NT2/D1 (cell line): ENCODE results near the gene TMEM132D.

ENCODE experiments used
- DNase-seq: peaks from one replicate; pipeline ENCODE4 v3.0.0-alpha.2; 2011; ENCODE audit warnings: low read depth, low spot score
- H3K27me3 ChIP-seq: 2 replicates; pipeline ENCODE4 v1.6.0; 2011; ENCODE audit warnings: mild to moderate bottlenecking; ENCODE audit not compliant: insufficient read length, insufficient read depth
- H3K36me3 ChIP-seq: 2 replicates; pipeline ENCODE4 v1.6.1; 2011; ENCODE audit warnings: mild to moderate bottlenecking, low read length, mixed read lengths; ENCODE audit not compliant: insufficient read depth, insufficient read length
- H3K4me1 ChIP-seq: 2 replicates; pipeline ENCODE4 v1.5.1; 2011; ENCODE audit not compliant: insufficient read depth, insufficient read length
- H3K4me3 ChIP-seq: 2 replicates; pipeline ENCODE4 v1.5.1; 2011; ENCODE audit warnings: low read depth; ENCODE audit not compliant: insufficient read length
- H3K9ac ChIP-seq: 2 replicates; pipeline ENCODE4 v1.6.0; 2011; ENCODE audit warnings: low read depth; ENCODE audit not compliant: insufficient read length
- H3K9me3 ChIP-seq: 2 replicates; pipeline ENCODE4 v1.5.1; 2011; ENCODE audit warnings: mild to moderate bottlenecking, low read length; ENCODE audit not compliant: insufficient read depth
- SUZ12 ChIP-seq: IDR thresholded peaks from 2 replicates; pipeline ENCODE4 v1.6.1; 2011; ENCODE audit not compliant: insufficient read length, insufficient read depth; ENCODE audit errors: extremely low read depth
- YY1 ChIP-seq: IDR thresholded peaks from 2 replicates; pipeline ENCODE4 v1.6.1; 2011; ENCODE audit not compliant: insufficient read length, insufficient read depth
- ZNF274 ChIP-seq: IDR thresholded peaks from 2 replicates; pipeline ENCODE4 v1.6.1; 2011; ENCODE audit warnings: mild to moderate bottlenecking, low read depth, low read length

The TMEM132D gene

DNA sequence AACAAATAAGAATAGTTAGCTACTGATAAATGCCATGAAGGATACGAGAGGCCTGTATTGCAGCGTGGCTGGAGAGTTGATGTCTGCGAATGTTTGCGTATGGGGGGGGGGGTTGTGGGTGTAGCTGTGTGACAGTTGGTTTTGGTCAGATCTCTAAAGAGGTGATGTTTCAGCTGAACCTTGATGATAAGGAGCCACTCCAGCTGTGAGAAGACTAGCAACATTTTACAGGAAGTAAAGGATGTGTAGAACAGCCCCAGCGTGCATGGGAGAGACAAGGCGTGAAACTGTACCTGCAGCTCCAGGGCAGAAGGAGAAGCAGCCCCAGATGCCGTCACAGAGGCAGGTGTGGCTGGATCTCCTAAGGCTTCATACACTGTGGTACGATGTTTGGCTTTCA, 416.9 kb downstream of the TMEM132D start:
- Histone ChIP-seq H3K9me3 (no peaks in the 10 kb centered on the region), H3K27me3 (no peaks in the 10 kb centered on the region), H3K4me3 (no peak overlapping the region), H3K4me1 (peaks cover 2% of the 10 kb centered on the region), H3K9ac (no peak overlapping the region), H3K36me3 (no peaks in the 10 kb centered on the region)
- no peak for TF ChIP-seq YY1
- DNase-seq: no peak

DNA sequence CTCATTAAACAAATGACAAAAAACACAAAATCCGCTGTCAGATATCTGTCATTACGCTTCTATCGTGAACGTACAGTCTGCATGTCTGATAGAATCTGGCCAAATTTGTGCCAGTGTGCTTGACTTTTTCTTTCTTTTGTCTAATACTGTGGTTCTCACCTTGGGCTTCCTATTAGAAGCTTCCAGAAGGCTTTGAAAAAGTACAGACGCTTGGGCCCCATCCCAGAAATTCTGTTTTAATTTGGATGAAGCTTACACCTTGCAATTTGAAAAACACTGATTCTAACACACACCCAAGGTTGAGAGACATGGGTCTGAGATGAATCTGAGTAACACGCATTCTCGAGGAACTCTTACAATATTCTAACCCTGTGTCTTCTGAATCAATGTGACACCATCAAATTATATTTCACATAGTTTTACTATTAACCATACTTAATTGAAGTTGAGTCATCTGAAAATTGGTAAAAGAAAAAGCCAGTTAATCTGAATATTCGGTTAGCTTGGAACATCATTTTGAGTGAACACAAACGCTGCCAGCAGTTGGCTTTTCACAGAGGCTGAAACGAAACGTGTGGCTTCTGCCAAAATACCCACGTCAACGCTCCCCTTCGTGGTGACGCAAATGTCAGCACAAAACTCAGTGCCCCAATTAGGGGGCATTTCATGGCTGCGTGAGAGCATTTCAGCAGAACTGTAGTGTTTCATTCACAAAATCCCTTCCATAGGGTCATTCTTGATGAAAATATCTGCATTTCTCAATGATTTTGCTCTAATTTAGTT, 420.5 kb downstream of the TMEM132D start:
- no peaks in the 10 kb centered on the region for H3K36me3 ChIP-seq
- H3K27me3 ChIP-seq: no peaks in the 10 kb centered on the region
- H3K4me1 ChIP-seq: no peaks in the 10 kb centered on the region
- H3K9me3 ChIP-seq: no peaks in the 10 kb centered on the region
- H3K9ac ChIP-seq: no peak overlapping the region
- no peak for DNase-seq
- no peak for TF ChIP-seq SUZ12
- TF ChIP-seq YY1: no peak
- TF ChIP-seq ZNF274: no peak
- H3K4me3 ChIP-seq: no peak overlapping the region

DNA sequence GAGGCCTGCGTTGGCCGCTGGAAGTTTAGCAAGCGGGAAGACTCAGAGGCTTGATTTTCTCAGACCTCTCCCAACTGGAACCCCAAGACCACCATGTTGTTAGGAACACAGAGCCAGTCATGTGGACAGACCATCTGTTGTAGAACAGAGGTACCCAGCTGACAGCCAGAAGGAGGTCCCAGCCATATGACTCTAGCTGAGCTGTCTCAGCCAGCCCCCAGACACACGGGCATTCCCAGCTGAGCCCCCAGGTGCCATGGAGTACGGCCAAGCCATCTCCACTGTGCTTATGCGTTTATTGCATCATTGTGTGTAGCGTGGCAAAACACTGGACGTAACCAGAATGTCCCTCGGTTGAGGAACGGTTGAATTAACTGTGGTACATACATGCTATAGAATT, 421.9 kb downstream of the TMEM132D start:
- Histone ChIP-seq H3K27me3 (no peaks in the 10 kb centered on the region), H3K4me1 (no peaks in the 10 kb centered on the region), H3K4me3 (no peak overlapping the region), H3K9ac (no peak overlapping the region), H3K36me3 (no peaks in the 10 kb centered on the region), H3K9me3 (no peaks in the 10 kb centered on the region)
- DNase-seq: no peak
- no peak for TF ChIP-seq ZNF274
- TF ChIP-seq YY1: no peak
- TF ChIP-seq SUZ12: no peak

DNA sequence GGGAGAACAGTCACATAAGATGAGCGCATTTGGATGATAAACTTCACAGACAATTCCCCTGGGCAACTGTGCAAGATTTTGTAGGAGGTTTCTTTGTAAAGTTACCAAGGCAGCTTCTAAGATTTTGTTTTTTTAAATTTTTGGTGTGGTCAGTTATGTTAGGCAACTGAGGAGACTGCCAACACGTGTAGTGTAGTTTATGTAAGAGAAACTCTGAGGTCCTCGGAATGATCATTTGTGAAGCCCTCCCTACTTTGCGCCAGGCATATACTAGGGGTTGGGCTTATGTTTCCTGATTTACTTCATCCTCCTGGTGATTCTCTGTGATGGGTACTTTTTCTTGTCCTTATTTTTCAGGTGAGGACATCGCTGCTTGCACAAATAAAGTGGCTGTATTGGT, 433.6 kb downstream of the TMEM132D start:
- H3K27me3 ChIP-seq: no peaks in the 10 kb centered on the region
- no peak overlapping the region for H3K9ac ChIP-seq
- H3K36me3 ChIP-seq: no peaks in the 10 kb centered on the region
- no peaks in the 10 kb centered on the region for H3K9me3 ChIP-seq
- DNase-seq: no peak
- H3K4me1 ChIP-seq: no peaks in the 10 kb centered on the region
- TF ChIP-seq ZNF274 (no peak), SUZ12 (no peak), YY1 (no peak)
- H3K4me3 ChIP-seq: no peak overlapping the region

DNA sequence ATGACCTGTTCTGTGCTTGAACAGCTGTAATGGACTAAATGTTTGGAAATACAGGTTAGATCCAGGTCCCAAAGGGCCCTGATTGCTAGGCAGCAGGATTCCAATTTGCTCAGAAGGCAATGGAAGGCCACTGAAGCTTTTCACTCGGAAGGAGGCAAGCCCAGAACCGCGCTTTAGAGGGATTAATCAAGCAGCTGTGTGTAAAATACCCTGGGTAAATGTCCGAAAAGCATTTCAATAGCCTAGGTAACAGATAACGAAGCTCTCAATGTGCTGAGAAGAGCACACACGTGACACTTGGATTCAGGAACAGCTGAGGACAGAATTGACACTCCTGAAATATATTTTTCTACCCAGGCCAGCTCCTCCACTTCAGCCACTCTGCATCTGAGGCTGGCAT, 436.1 kb downstream of the TMEM132D start:
- no peaks in the 10 kb centered on the region for H3K27me3 ChIP-seq
- TF ChIP-seq YY1 (no peak), SUZ12 (no peak), ZNF274 (no peak)
- H3K9ac ChIP-seq: no peak overlapping the region
- H3K36me3 ChIP-seq: no peaks in the 10 kb centered on the region
- H3K4me3 ChIP-seq: no peak overlapping the region
- H3K4me1 ChIP-seq: no peaks in the 10 kb centered on the region
- DNase-seq: no peak
- H3K9me3 ChIP-seq: no peaks in the 10 kb centered on the region

DNA sequence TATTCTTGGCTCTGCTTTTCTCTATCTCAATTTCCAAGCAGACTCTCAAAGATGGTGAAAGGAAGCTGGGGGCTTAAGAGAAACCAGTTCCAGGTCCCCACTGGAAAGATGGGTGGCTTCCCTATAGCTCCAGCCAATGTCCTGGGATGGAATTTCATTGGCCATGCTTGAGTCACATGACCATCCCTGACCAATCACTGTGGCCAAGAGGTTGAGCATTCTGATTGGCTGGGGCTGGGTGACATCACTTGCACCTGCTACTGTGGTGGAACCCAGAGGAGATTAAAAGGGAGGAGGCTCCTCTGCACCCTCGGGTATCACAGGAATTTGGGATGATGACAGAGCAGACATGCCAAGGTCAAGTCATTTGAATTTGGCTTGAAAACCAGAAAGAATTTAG, 436.5 kb downstream of the TMEM132D start:
- TF ChIP-seq YY1 (no peak), SUZ12 (no peak), ZNF274 (no peak)
- Histone ChIP-seq H3K4me3 (no peak overlapping the region), H3K4me1 (no peaks in the 10 kb centered on the region), H3K36me3 (no peaks in the 10 kb centered on the region), H3K9ac (no peak overlapping the region), H3K27me3 (no peaks in the 10 kb centered on the region), H3K9me3 (no peaks in the 10 kb centered on the region)
- no peak for DNase-seq

DNA sequence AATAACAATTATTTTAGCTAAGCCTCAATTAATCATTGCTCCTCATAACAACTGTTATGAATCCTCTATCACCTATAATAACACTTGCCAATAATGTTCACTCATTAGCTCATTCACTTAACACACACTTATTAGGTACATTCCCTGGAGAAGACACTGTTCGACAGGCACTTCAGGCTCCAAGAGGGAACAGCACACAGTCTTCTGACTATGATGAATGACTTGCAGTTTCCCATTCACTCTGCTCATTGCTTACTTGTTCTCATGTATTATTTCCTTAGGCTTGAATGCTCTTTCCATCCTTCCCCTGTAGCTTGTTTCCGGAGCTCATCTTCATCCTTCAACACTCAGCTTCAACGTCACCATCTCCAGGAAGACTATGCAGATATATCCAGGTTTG, 437.3 kb downstream of the TMEM132D start:
- TF ChIP-seq ZNF274 (no peak), YY1 (no peak), SUZ12 (no peak)
- no peaks in the 10 kb centered on the region for H3K27me3 ChIP-seq
- no peak for DNase-seq
- no peaks in the 10 kb centered on the region for H3K9me3 ChIP-seq
- H3K9ac ChIP-seq: no peak overlapping the region
- no peak overlapping the region for H3K4me3 ChIP-seq
- H3K4me1 ChIP-seq: no peaks in the 10 kb centered on the region
- H3K36me3 ChIP-seq: no peaks in the 10 kb centered on the region

DNA sequence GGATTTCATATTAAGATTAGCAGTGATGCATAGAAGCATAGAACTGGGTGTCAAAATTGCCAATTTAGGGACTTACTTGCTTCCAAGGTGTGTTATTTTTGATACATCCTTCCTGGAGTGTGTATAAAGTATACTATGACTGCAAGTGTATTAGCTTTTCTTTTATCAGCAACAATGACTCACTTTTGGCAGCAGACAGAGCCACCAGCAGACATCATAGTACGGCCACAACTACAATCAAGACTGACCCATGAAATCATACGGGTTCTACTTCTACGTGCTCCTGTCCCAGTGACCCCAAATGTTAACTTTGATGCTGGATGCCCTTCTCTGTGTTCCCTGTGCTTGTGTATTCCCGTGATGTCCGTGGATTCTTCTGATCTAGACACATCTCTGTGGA, 443.9 kb downstream of the TMEM132D start:
- no peak for DNase-seq
- no peak for TF ChIP-seq SUZ12
- no peak for TF ChIP-seq YY1
- TF ChIP-seq ZNF274: no peak
- no peaks in the 10 kb centered on the region for H3K4me1 ChIP-seq
- H3K36me3 ChIP-seq: no peaks in the 10 kb centered on the region
- H3K9ac ChIP-seq: no peak overlapping the region
- no peak overlapping the region for H3K4me3 ChIP-seq
- no peaks in the 10 kb centered on the region for H3K9me3 ChIP-seq
- no peaks in the 10 kb centered on the region for H3K27me3 ChIP-seq
